Measurements from ENCODE around the gene CNPY3. TPM values are rescaled to one million over a fixed set of nuclear protein-coding genes. Genes with fewer than 3 reads are reported as not detected.

The CNPY3 gene
- polyA plus RNA-seq, 1 donor (not counting 4 experiments of a cell fraction or from before 2014, with no cell fraction given), result 19.7 TPM

- no peak overlapping the region for H3K4me3 ChIP-seq (ENCODE audit: control insufficient read depth in 2 of 3, extremely low read depth in 1 of 3, insufficient read depth in 2 of 3, low read depth in 1 of 3, low read length in 3 of 3)
- dilution Hi-C loops (cut with MboI; ENCODE audit: extremely low pct_ligation_motif_present, low sequenced_read_pairs), result no loop called here
- H3K9me3 ChIP-seq (ENCODE audit: control insufficient read depth, low read depth, low read length), result no peaks in the 10 kb centered on the region
- H3K4me1 ChIP-seq (ENCODE audit: control insufficient read depth, extremely low read depth, insufficient read depth, low read length), result peaks cover 6% of the 10 kb centered on the region
- DNase-seq (ENCODE audit: low read depth, low spot score) (no peak), FAIRE-seq (no peak)
- H2AFZ ChIP-seq (ENCODE audit: control insufficient read depth, low read length), result no peak overlapping the region
- no peak overlapping the region for H3K9ac ChIP-seq (ENCODE audit: control insufficient read depth, extremely low read depth, insufficient read depth, low read length)
- H3K79me2 ChIP-seq (ENCODE audit: control insufficient read depth, insufficient read depth, low read length), result no peaks in the 10 kb centered on the region
- H3K27me3 ChIP-seq (ENCODE audit: control insufficient read depth, extremely low read depth, insufficient read depth, low read length), result no peaks in the 10 kb centered on the region
- H3K4me2 ChIP-seq (ENCODE audit: control insufficient read depth, extremely low read depth, insufficient read depth, low read depth, low read length), result no peak overlapping the region
- TF ChIP-seq CTCF (optimal IDR thresholded peaks at IDR 0.05 in 1 of 3, IDR thresholded peaks at IDR 0.05 in 1 of 3, conservative IDR thresholded peaks at IDR 0.05 in 1 of 3; ENCODE audit: extremely low read depth in 1 of 3, insufficient read depth in 2 of 3, low read length in 3 of 3) (no peak), EZH2 (IDR thresholded peaks at IDR 0.05; ENCODE audit: low read length) (no peak)
- no peak overlapping the region for H3K27ac ChIP-seq (ENCODE audit: control insufficient read depth, insufficient read depth, low read length)
- H3K36me3 ChIP-seq (ENCODE audit: control insufficient read depth in 2 of 2, extremely low read depth in 1 of 2, insufficient read depth in 2 of 2, low read length in 2 of 2), result peaks cover 14 to 21% of the 10 kb centered on the region in 2 experiments
- H4K20me1 ChIP-seq (ENCODE audit: control insufficient read depth, extremely low read depth, insufficient read depth, low read length), result no peaks in the 10 kb centered on the region
- H3K9me1 ChIP-seq (ENCODE audit: control insufficient read depth, extremely low read depth, insufficient read depth, low read length), result peaks cover 2% of the 10 kb centered on the region
Measured at GRCh38 chr6:42968783-42969182, 39.5 kb downstream of the CNPY3 start.

GRCh38 chr6:42969431-42969830 is 40.2 kb downstream of the CNPY3 start:
- no peak overlapping the region for H3K4me3 ChIP-seq (ENCODE audit: control insufficient read depth in 2 of 3, extremely low read depth in 1 of 3, insufficient read depth in 2 of 3, low read depth in 1 of 3, low read length in 3 of 3)
- H3K79me2 ChIP-seq (ENCODE audit: control insufficient read depth, insufficient read depth, low read length), result no peaks in the 10 kb centered on the region
- H3K27me3 ChIP-seq (ENCODE audit: control insufficient read depth, extremely low read depth, insufficient read depth, low read length), result no peaks in the 10 kb centered on the region
- H2AFZ ChIP-seq (ENCODE audit: control insufficient read depth, low read length), result no peak overlapping the region
- no peak for DNase-seq (ENCODE audit: low read depth, low spot score)
- dilution Hi-C loops (cut with MboI; ENCODE audit: extremely low pct_ligation_motif_present, low sequenced_read_pairs), result no loop called here
- H3K9me3 ChIP-seq (ENCODE audit: control insufficient read depth, low read depth, low read length), result no peaks in the 10 kb centered on the region
- peaks cover 3% of the 10 kb centered on the region for H3K9me1 ChIP-seq (ENCODE audit: control insufficient read depth, extremely low read depth, insufficient read depth, low read length)
- TF ChIP-seq EZH2 (IDR thresholded peaks at IDR 0.05; ENCODE audit: low read length) (no peak), CTCF (optimal IDR thresholded peaks at IDR 0.05 in 1 of 3, IDR thresholded peaks at IDR 0.05 in 1 of 3, conservative IDR thresholded peaks at IDR 0.05 in 1 of 3; ENCODE audit: extremely low read depth in 1 of 3, insufficient read depth in 2 of 3, low read length in 3 of 3) (no peak)
- H3K4me1 ChIP-seq (ENCODE audit: control insufficient read depth, extremely low read depth, insufficient read depth, low read length), result peaks cover 6% of the 10 kb centered on the region
- no peak overlapping the region for H3K27ac ChIP-seq (ENCODE audit: control insufficient read depth, insufficient read depth, low read length)
- no peaks in the 10 kb centered on the region for H4K20me1 ChIP-seq (ENCODE audit: control insufficient read depth, extremely low read depth, insufficient read depth, low read length)
- no peak for FAIRE-seq
- H3K4me2 ChIP-seq (ENCODE audit: control insufficient read depth, extremely low read depth, insufficient read depth, low read depth, low read length), result no peak overlapping the region
- no peak overlapping the region for H3K9ac ChIP-seq (ENCODE audit: control insufficient read depth, extremely low read depth, insufficient read depth, low read length)
- H3K36me3 ChIP-seq (ENCODE audit: control insufficient read depth in 2 of 2, extremely low read depth in 1 of 2, insufficient read depth in 2 of 2, low read length in 2 of 2), result peaks cover 13 to 18% of the 10 kb centered on the region in 2 experiments

Data from keratinocyte (primary cell).